ENCODE data around the gene LZTR1.

DNA sequence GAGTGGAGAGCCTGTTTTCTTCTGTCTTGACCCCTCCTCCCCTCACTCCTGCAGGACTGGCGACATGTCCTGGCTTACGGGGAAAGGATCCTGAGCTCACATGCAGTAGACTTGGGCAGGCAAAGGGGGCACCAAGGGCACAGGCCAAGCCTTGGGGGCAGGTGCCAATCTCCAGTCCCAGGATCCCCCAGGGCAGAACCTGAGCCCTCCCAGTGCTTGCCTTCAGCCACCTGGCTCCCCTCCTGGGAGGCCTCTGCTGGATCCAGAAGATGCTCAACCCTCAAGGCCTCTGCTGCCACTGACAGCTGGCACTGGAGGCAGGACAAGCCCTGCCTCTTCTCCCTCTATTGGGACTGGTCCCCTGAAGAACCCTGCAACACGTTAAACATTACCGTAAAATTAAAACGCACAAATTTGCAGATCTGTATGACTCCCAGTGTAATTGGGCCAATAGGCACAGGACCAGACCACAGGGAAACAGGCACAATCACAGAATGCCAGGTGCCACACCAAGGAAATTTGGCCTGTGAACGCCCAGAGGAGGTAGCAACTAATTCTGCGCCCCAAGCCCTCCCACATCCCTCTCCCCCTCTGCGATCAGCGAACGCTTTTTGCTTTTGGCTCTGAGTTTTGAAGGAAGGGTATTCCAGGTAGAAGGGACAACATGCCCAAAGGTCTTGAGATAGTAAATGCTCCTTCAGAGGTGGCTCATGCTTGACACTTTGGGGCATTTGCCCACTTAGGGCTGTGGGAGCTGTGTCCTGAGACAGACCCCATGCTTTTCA is 967 bp upstream of the LZTR1 start:
- TF ChIP-seq, protein P1, sequence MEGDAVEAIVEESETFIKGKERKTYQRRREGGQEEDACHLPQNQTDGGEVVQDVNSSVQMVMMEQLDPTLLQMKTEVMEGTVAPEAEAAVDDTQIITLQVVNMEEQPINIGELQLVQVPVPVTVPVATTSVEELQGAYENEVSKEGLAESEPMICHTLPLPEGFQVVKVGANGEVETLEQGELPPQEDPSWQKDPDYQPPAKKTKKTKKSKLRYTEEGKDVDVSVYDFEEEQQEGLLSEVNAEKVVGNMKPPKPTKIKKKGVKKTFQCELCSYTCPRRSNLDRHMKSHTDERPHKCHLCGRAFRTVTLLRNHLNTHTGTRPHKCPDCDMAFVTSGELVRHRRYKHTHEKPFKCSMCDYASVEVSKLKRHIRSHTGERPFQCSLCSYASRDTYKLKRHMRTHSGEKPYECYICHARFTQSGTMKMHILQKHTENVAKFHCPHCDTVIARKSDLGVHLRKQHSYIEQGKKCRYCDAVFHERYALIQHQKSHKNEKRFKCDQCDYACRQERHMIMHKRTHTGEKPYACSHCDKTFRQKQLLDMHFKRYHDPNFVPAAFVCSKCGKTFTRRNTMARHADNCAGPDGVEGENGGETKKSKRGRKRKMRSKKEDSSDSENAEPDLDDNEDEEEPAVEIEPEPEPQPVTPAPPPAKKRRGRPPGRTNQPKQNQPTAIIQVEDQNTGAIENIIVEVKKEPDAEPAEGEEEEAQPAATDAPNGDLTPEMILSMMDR (IDR thresholded peaks at IDR 0.05), result no peak
- TF ChIP-seq POLR2A (IDR thresholded peaks at IDR 0.05) (no peak), POLR2AphosphoS5 (IDR thresholded peaks at IDR 0.05) (no peak)
